Measurements from ENCODE around the gene YDJC. TPM values are rescaled to one million over a fixed set of nuclear protein-coding genes. Genes with fewer than 3 reads are reported as not detected.
A peak's percentile ranks its signal among the peaks of the same experiment; 100 is the strongest.

Gene YDJC
- total RNA-seq, 4 donors from 2014 or later: 44.5 to 72.7 (median 54.6) TPM

DNA sequence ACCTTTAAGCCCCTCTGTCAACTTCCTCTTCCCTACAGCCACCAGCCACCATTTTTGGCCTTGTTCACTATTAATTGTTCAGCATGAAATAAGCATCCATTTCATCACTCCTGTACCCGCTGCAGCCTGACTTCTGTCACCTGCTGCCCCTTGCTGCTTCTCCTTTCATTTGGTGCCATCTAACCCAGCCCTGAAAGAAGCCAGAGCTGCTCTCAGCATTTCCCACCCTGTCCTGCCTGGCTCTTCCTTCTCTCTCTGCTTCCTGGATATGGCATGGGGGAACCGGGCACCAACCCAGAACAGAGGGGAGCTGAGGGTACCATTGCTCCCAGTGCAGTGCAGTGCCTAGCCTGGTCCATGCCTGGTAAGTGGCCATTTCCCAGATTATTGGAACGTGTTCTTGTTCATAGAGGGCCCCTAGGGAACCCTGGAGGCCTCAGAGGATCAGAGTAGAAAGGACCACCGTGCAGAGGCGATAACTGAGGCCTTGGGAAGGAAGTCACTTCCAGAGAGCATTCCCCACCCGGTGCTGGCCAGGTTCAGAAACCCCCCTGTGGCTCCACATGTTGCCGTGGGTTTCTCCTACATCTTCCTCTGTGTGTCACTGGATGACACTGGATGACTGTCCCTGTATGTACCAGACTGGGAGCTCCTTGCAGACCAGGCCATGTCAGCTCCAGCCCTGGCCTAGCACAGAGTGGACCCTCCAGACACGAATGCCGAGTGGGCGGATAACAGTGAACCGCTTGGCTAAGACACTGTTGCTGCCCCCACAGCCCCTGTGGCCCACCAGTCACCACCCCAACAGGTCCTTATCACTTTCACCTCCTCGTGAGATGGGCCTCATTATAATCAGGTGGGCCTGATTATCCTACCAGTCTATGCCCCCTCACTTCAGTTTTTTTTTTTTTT lies 4.7 kb downstream of the YDJC start:
- no peak overlapping the region for H3K27ac ChIP-seq
- no peak overlapping the region for H3K4me3 ChIP-seq (replicated peaks in 1 of 3)
- peaks cover 3% of the 10 kb centered on the region in 2 donors for H3K36me3 ChIP-seq
- intact Hi-C loops (cut with DNase I): no loop called here
- no peak for TF ChIP-seq POLR2A (IDR thresholded peaks at IDR 0.05)
- TF ChIP-seq, protein P1, sequence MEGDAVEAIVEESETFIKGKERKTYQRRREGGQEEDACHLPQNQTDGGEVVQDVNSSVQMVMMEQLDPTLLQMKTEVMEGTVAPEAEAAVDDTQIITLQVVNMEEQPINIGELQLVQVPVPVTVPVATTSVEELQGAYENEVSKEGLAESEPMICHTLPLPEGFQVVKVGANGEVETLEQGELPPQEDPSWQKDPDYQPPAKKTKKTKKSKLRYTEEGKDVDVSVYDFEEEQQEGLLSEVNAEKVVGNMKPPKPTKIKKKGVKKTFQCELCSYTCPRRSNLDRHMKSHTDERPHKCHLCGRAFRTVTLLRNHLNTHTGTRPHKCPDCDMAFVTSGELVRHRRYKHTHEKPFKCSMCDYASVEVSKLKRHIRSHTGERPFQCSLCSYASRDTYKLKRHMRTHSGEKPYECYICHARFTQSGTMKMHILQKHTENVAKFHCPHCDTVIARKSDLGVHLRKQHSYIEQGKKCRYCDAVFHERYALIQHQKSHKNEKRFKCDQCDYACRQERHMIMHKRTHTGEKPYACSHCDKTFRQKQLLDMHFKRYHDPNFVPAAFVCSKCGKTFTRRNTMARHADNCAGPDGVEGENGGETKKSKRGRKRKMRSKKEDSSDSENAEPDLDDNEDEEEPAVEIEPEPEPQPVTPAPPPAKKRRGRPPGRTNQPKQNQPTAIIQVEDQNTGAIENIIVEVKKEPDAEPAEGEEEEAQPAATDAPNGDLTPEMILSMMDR (IDR thresholded peaks at IDR 0.05): no peak
- DNase-seq: no peak
- H3K4me1 ChIP-seq: peaks cover 10 to 23% of the 10 kb centered on the region in 2 donors
- no peaks in the 10 kb centered on the region for H3K9me3 ChIP-seq
- no peaks in the 10 kb centered on the region for H3K27me3 ChIP-seq
- 82 to 91% methylated on average over 12 of the region's 12 CpGs for WGBS, 2 donors

DNA sequence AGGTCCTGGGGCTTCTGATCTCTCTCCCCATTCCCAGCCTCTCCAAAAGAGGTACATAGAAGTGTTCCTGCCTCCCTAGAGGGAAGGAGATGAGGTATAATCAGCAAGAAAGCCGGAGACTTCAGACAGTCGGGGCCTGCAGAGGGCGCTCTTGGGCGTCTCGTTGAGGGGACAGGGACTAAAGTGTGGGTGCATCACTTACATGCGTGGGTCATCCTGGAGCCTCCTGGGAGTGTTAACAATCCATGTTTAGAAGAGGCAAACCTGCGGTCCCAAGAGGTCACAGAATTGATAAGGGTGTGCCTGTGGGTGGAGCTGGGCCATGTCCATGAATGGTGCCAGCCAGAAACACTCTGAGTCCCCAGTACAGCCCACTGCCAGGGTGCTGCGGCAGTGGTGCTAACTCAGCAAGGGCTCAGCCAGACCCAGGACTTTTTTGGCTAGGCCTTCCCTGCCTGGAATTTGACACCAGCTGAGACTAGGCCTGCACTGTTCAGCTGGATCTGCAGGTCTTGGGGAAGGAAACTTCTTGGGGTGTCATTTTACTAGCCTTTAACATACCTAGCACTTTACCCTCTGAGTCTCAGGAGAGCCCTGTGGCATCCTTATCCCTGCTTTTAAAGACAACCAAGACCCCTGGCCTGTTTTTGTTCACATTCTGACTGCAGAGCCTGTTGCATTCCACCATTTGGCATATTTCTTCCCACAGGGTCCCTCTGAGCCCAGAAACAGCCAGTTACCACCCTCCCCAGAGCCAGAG lies 5.5 kb downstream of the YDJC start:
- intact Hi-C loops (cut with DNase I): no loop called here
- no peaks in the 10 kb centered on the region for H3K27me3 ChIP-seq
- H3K4me3 ChIP-seq (replicated peaks in 1 of 3): no peak overlapping the region
- TF ChIP-seq, protein P1 (IDR thresholded peaks at IDR 0.05): peak in 1 of 6 experiments; percentile 24
- TF ChIP-seq POLR2A (IDR thresholded peaks at IDR 0.05): no peak
- peaks cover 3% of the 10 kb centered on the region in 2 donors for H3K36me3 ChIP-seq
- no peak overlapping the region for H3K27ac ChIP-seq
- 72 to 73% methylated on average over 8 of the region's 8 CpGs for WGBS, 2 donors
- peaks cover 10 to 23% of the 10 kb centered on the region in 2 donors for H3K4me1 ChIP-seq
- DNase-seq: peak in 1 of 2 donors; percentile 44
- H3K9me3 ChIP-seq: no peaks in the 10 kb centered on the region

DNA sequence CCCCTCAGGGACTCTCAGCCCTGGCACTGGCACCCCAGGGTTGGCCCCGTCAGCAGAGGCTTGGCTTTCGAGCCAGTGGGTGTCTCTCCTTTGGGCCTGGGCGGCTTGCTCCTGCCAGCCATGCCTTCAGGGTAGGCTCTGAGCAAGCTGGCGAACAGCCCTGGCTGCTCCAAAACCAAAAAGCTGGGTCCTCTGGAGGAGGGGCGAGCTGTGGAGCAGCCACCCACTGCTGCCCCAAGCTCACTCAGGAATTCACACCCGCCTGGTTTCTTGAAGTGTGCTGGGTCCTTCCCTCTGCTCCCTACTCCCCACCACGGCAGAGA lies 6.2 kb downstream of the YDJC start:
- H3K4me1 ChIP-seq: peaks cover 4 to 17% of the 10 kb centered on the region in 2 donors
- WGBS, 2 donors: 63 to 83% methylated on average over 4 to 6 of the region's 7 CpGs

DNA sequence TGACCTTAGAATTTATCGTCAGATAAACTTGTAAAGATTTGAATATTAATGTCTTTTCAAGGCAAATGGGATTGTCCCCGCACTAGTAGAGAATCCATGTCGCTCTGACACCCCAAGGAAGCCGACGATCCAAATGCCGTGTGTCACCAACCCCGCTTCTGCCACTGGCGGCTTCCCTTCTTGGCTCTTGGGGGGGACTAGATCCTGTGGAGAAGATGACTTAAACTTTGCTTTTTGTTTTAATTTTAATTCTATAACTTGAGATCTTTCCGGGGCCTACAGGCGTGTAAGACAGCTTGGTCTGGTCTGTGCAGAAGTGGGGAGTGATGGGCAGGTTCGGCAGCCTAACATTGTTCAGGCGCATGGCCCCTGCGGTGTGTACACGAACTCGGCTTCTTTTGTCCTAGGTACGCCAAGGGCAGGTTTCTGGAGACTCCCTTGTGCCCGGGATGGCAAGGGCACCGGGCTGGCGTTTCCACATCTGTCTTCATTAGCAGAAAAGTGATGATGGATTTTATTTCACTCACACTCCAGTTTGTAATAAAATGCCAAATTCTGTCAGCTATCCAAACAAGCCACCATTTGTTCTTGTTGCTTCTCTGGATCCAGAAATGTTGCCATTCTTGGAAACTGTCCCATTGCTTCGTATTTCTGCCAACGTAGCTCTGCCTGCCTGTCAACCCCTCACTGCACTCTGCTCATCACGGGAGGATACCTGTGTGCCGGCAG lies 6.7 kb downstream of the YDJC start:
- Histone ChIP-seq H3K9me3 (no peaks in the 10 kb centered on the region), H3K36me3 (peaks cover 3% of the 10 kb centered on the region in 2 donors), H3K27me3 (no peaks in the 10 kb centered on the region), H3K4me1 (peaks cover 0 to 12% of the 10 kb centered on the region in 2 donors), H3K4me3 (replicated peaks in 1 of 3) (no peak overlapping the region), H3K27ac (no peak overlapping the region)
- no peak for TF ChIP-seq POLR2A (IDR thresholded peaks at IDR 0.05)
- TF ChIP-seq, protein P1 (IDR thresholded peaks at IDR 0.05): no peak
- WGBS, 2 donors: 90 to 91% methylated on average over 23 of the region's 23 CpGs
- intact Hi-C loops (cut with DNase I): no loop called here
- DNase-seq: no peak

More for the DNA sequence above, 6.2 kb downstream of the YDJC start:
- no peak for TF ChIP-seq POLR2A (IDR thresholded peaks at IDR 0.05)
- TF ChIP-seq, protein P1 (IDR thresholded peaks at IDR 0.05): no peak
- intact Hi-C loops (cut with DNase I): no loop called here
- Histone ChIP-seq H3K27me3 (no peaks in the 10 kb centered on the region), H3K27ac (no peak overlapping the region), H3K4me3 (replicated peaks in 1 of 3) (no peak overlapping the region), H3K9me3 (no peaks in the 10 kb centered on the region), H3K36me3 (peaks cover 3% of the 10 kb centered on the region in 2 donors)
- peak in 1 of 2 donors; percentile 14 for DNase-seq

Measured in thyroid gland (tissue), 4 donors.